ENCODE data around the gene TMC1.

TMC1 gene

GRCh38 chr9:72560086-72560485, 38.7 kb downstream of the TMC1 start:
- Histone ChIP-seq H3K9ac (ENCODE audit: insufficient read length, low read depth) (no peak overlapping the region), H3K4me3 (ENCODE audit: insufficient read length, low read depth) (no peak overlapping the region), H3K4me1 (ENCODE audit: insufficient read depth, insufficient read length) (no peaks in the 10 kb centered on the region), H3K27me3 (ENCODE audit: insufficient read depth, insufficient read length) (no peaks in the 10 kb centered on the region), H3K36me3 (ENCODE audit: insufficient read depth, insufficient read length, low read length) (no peaks in the 10 kb centered on the region), H3K9me3 (ENCODE audit: insufficient read depth, low read length) (peaks cover 2% of the 10 kb centered on the region; the same call in 1 of the 2 replicates)
- TF ChIP-seq SUZ12 (IDR thresholded peaks at IDR 0.05; ENCODE audit: extremely low read depth, insufficient read depth, insufficient read length) = no peak
- TF ChIP-seq ZNF274 (IDR thresholded peaks at IDR 0.05; ENCODE audit: low read depth, low read length) = no peak
- no peak for TF ChIP-seq YY1 (IDR thresholded peaks at IDR 0.05; ENCODE audit: insufficient read depth, insufficient read length)
- DNase-seq (ENCODE audit: low read depth, low spot score) = no peak

GRCh38 chr9:72563806-72564205, 42.4 kb downstream of the TMC1 start:
- DNase-seq (ENCODE audit: low read depth, low spot score) = no peak
- H3K9me3 ChIP-seq (ENCODE audit: insufficient read depth, low read length) = peaks cover 15% of the 10 kb centered on the region
- TF ChIP-seq YY1 (IDR thresholded peaks at IDR 0.05; ENCODE audit: insufficient read depth, insufficient read length) (no peak), ZNF274 (IDR thresholded peaks at IDR 0.05; ENCODE audit: low read depth, low read length) (no peak), SUZ12 (IDR thresholded peaks at IDR 0.05; ENCODE audit: extremely low read depth, insufficient read depth, insufficient read length) (no peak)
- no peaks in the 10 kb centered on the region for H3K4me1 ChIP-seq (ENCODE audit: insufficient read depth, insufficient read length)
- no peak overlapping the region for H3K9ac ChIP-seq (ENCODE audit: insufficient read length, low read depth)
- no peaks in the 10 kb centered on the region for H3K36me3 ChIP-seq (ENCODE audit: insufficient read depth, insufficient read length, low read length)
- H3K27me3 ChIP-seq (ENCODE audit: insufficient read depth, insufficient read length) = no peaks in the 10 kb centered on the region
- no peak overlapping the region for H3K4me3 ChIP-seq (ENCODE audit: insufficient read length, low read depth)

DNA sequence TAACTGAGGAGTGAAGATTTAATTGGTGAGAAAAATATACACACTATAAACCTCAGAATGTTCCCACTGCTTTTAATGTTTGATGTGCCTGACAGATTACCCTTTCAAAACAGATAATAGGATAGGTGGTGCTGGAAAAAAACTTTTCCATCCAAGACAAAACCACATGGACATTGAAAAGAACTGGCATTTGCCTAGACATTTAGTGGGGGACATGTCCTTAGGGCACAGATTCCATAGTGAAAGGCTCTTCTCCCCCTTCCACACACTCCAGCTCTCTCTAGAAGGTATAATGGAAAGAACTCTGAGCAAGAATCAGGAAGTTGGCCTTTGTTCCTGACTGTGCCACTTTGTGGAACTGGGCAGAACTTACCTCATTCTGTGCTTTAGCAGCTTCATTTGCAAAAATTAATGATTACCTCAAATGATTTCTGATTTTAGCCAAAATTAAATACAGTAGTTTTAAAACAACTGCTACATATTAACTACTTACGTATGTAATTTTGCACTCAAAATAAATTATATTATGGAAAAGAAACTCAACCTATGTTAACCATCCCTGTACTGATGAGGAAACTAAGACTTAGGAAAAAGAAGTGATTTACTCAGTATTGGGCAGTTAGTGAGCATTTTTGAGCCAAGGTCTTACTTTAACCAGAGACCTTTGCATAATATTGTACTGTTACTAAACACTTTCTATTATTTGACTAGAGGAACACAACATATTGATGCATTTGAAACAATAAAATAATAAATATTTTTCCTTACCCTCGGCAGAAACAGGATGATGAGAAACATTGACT, 43.3 kb downstream of the TMC1 start:
- DNase-seq (ENCODE audit: low read depth, low spot score) = no peak
- TF ChIP-seq YY1 (IDR thresholded peaks at IDR 0.05; ENCODE audit: insufficient read depth, insufficient read length) = no peak
- TF ChIP-seq SUZ12 (IDR thresholded peaks at IDR 0.05; ENCODE audit: extremely low read depth, insufficient read depth, insufficient read length) = no peak
- TF ChIP-seq ZNF274 (IDR thresholded peaks at IDR 0.05; ENCODE audit: low read depth, low read length) = no peak
- Histone ChIP-seq H3K4me1 (ENCODE audit: insufficient read depth, insufficient read length) (no peaks in the 10 kb centered on the region), H3K27me3 (ENCODE audit: insufficient read depth, insufficient read length) (no peaks in the 10 kb centered on the region), H3K9me3 (ENCODE audit: insufficient read depth, low read length) (peaks cover 15% of the 10 kb centered on the region), H3K36me3 (ENCODE audit: insufficient read depth, insufficient read length, low read length) (no peaks in the 10 kb centered on the region), H3K9ac (ENCODE audit: insufficient read length, low read depth) (no peak overlapping the region), H3K4me3 (ENCODE audit: insufficient read length, low read depth) (no peak overlapping the region)

DNA sequence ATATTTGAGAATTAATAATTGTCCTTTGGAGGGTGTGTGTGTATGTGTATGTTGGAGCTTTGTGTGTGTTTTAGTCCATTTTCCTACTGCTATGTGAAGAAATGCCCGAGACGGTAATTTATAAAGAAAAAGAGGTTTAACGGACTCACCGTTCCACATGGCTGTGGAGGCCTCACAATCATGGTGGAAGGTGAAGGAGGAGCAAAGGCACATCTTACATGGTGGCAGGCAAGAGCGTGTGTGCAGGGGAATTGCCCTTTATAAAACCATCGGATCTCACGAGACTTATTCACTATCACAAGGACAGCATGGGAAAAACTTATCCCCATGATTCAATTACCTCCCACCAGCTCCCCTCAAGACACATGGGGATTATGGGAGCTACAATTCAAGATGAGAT, 44.1 kb downstream of the TMC1 start:
- Histone ChIP-seq H3K9me3 (ENCODE audit: insufficient read depth, low read length) (peaks cover 15% of the 10 kb centered on the region), H3K4me3 (ENCODE audit: insufficient read length, low read depth) (no peak overlapping the region), H3K4me1 (ENCODE audit: insufficient read depth, insufficient read length) (no peaks in the 10 kb centered on the region), H3K9ac (ENCODE audit: insufficient read length, low read depth) (no peak overlapping the region), H3K27me3 (ENCODE audit: insufficient read depth, insufficient read length) (no peaks in the 10 kb centered on the region), H3K36me3 (ENCODE audit: insufficient read depth, insufficient read length, low read length) (no peaks in the 10 kb centered on the region)
- TF ChIP-seq ZNF274 (IDR thresholded peaks at IDR 0.05; ENCODE audit: low read depth, low read length) = no peak
- no peak for TF ChIP-seq SUZ12 (IDR thresholded peaks at IDR 0.05; ENCODE audit: extremely low read depth, insufficient read depth, insufficient read length)
- TF ChIP-seq YY1 (IDR thresholded peaks at IDR 0.05; ENCODE audit: insufficient read depth, insufficient read length) = no peak
- no peak for DNase-seq (ENCODE audit: low read depth, low spot score)

DNA sequence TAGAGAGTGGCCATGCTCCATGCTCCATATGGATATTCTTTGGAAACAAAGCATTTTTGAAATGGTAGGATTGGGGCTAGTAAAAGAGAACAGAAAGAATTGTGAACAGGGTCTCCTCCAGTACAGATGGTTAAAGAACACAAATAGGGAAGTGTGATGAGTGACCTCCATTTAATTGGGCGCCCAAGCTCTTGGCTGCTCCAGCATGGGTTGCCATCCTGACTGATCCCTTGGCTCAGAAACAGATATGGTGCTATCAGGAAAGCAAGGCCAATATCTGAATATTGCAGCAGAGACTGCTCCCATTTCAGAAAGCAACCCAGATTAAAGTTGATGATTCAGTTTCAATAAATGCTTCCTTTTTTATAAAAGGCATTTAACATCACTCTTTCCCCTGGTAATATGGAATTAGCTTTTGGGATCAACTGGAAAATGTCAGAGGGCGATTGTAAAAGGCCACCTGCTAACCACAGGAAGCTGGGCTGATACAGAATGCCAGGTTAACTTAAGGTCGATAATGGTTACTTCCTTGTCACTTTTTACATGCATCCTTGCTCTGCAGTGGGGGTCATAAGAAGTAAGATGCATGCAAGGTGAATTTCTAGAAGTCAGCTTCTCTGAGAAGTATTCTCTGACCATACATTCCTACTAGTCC, 52.9 kb downstream of the TMC1 start:
- H3K36me3 ChIP-seq (ENCODE audit: insufficient read depth, insufficient read length, low read length) = no peaks in the 10 kb centered on the region
- DNase-seq (ENCODE audit: low read depth, low spot score) = no peak
- no peaks in the 10 kb centered on the region for H3K4me1 ChIP-seq (ENCODE audit: insufficient read depth, insufficient read length)

DNA sequence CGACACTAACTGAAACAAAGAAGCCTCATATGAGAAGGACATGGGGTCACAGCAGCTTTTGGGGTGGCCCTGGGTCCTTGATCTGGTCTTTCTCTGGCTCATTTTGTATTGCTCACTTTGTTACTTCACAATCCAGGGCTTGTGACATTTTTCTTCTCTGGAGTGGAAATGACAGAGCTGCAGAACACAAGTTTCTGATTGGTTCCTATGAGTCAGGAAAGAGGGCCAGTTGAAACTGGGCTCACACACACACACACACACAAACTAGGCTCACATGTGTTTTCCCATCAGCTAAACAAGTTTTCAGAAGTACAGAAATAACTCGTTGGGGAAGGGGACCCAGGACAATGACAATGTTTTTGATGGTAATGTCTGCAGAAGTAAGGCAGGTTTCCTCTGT, 54.3 kb downstream of the TMC1 start:
- DNase-seq (ENCODE audit: low read depth, low spot score) = no peak
- Histone ChIP-seq H3K9ac (ENCODE audit: insufficient read length, low read depth) (no peak overlapping the region), H3K9me3 (ENCODE audit: insufficient read depth, low read length) (no peaks in the 10 kb centered on the region), H3K4me3 (ENCODE audit: insufficient read length, low read depth) (no peak overlapping the region), H3K27me3 (ENCODE audit: insufficient read depth, insufficient read length) (no peaks in the 10 kb centered on the region), H3K36me3 (ENCODE audit: insufficient read depth, insufficient read length, low read length) (no peaks in the 10 kb centered on the region), H3K4me1 (ENCODE audit: insufficient read depth, insufficient read length) (no peaks in the 10 kb centered on the region)
- TF ChIP-seq YY1 (IDR thresholded peaks at IDR 0.05; ENCODE audit: insufficient read depth, insufficient read length) = no peak
- no peak for TF ChIP-seq ZNF274 (IDR thresholded peaks at IDR 0.05; ENCODE audit: low read depth, low read length)
- no peak for TF ChIP-seq SUZ12 (IDR thresholded peaks at IDR 0.05; ENCODE audit: extremely low read depth, insufficient read depth, insufficient read length)

More for the DNA sequence above, 52.9 kb downstream of the TMC1 start:
- Histone ChIP-seq H3K9me3 (ENCODE audit: insufficient read depth, low read length) (no peaks in the 10 kb centered on the region), H3K4me3 (ENCODE audit: insufficient read length, low read depth) (no peak overlapping the region), H3K27me3 (ENCODE audit: insufficient read depth, insufficient read length) (no peaks in the 10 kb centered on the region), H3K9ac (ENCODE audit: insufficient read length, low read depth) (no peak overlapping the region)
- TF ChIP-seq SUZ12 (IDR thresholded peaks at IDR 0.05; ENCODE audit: extremely low read depth, insufficient read depth, insufficient read length) = no peak
- no peak for TF ChIP-seq YY1 (IDR thresholded peaks at IDR 0.05; ENCODE audit: insufficient read depth, insufficient read length)
- TF ChIP-seq ZNF274 (IDR thresholded peaks at IDR 0.05; ENCODE audit: low read depth, low read length) = no peak

DNA sequence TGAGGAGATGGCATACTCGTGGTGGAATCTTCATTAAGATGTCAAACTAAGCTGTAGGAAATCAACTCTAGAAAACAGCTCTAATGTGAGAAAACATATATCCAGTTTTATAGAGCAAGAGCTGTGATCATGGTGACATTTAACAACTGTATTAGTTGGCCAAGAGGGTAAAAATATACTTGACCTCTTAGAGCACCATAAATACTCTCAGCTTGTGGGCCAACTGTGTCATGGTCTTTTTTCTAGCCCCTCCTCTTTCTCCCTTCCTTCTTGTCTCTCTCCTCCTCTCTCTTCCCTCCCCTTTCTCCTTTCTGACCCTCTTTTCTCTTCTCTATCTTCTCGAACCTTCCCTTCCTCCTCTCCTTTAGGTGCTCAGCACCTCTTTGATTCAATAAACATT, 54.7 kb downstream of the TMC1 start:
- no peaks in the 10 kb centered on the region for H3K36me3 ChIP-seq (ENCODE audit: insufficient read depth, insufficient read length, low read length)
- no peaks in the 10 kb centered on the region for H3K4me1 ChIP-seq (ENCODE audit: insufficient read depth, insufficient read length)
- DNase-seq (ENCODE audit: low read depth, low spot score) = no peak
- TF ChIP-seq ZNF274 (IDR thresholded peaks at IDR 0.05; ENCODE audit: low read depth, low read length) = no peak
- TF ChIP-seq SUZ12 (IDR thresholded peaks at IDR 0.05; ENCODE audit: extremely low read depth, insufficient read depth, insufficient read length) = no peak
- no peak for TF ChIP-seq YY1 (IDR thresholded peaks at IDR 0.05; ENCODE audit: insufficient read depth, insufficient read length)
- H3K9me3 ChIP-seq (ENCODE audit: insufficient read depth, low read length) = no peaks in the 10 kb centered on the region
- no peak overlapping the region for H3K9ac ChIP-seq (ENCODE audit: insufficient read length, low read depth)
- no peaks in the 10 kb centered on the region for H3K27me3 ChIP-seq (ENCODE audit: insufficient read depth, insufficient read length)
- H3K4me3 ChIP-seq (ENCODE audit: insufficient read length, low read depth) = no peak overlapping the region
